Stimulated activated CD4-positive, alpha-beta T cell treated with anti-CD3 and anti-CD28 coated beads, Interleukin-15, amount 100 ng/mL, for 24 hours (primary cell): Measurements from ENCODE around the gene ACYP2.
"Not testable (repeated sequence)": the region's sequence is repeated elsewhere in the genome, so short reads cannot be mapped to it uniquely, and the experiment has no call there.

Source experiments
- DNase-seq: peaks from one replicate; pipeline ENCODE4 v3.0.0-alpha.2; 2020

The ACYP2 gene

GRCh38 chr2:54115284-54116137 is at the start of gene ACYP2:
Gene ACYP2 (plus strand): TSS chr2:54115615.
- peak; percentile 95 for DNase-seq

GRCh38 chr2:54065891-54066290 is 49.5 kb upstream of the ACYP2 start:
- DNase-seq: no peak

- no peak for DNase-seq
Measured at GRCh38 chr2:54067851-54068375, 47.5 kb upstream of the ACYP2 start.

- not testable (repeated sequence) for DNase-seq
Measured at GRCh38 chr2:54072483-54072882, 42.9 kb upstream of the ACYP2 start.

- peak; percentile 12 for DNase-seq
Measured at GRCh38 chr2:54073796-54074195, 41.6 kb upstream of the ACYP2 start.

- DNase-seq: no peak
Measured at GRCh38 chr2:54074606-54075341, 40.6 kb upstream of the ACYP2 start.

- DNase-seq: no peak
Measured at GRCh38 chr2:54076586-54076985, 38.8 kb upstream of the ACYP2 start.

GRCh38 chr2:54077088-54077900 is 38.1 kb upstream of the ACYP2 start:
- no peak for DNase-seq

GRCh38 chr2:54079331-54079730 is 36.1 kb upstream of the ACYP2 start:
- DNase-seq: no peak

- DNase-seq: peak; percentile 56
Measured at GRCh38 chr2:54081574-54081973, 33.8 kb upstream of the ACYP2 start.

- no peak for DNase-seq
Measured at GRCh38 chr2:54083021-54083420, 32.4 kb upstream of the ACYP2 start.

GRCh38 chr2:54083445-54083844 is 32.0 kb upstream of the ACYP2 start:
- DNase-seq: no peak

- DNase-seq: no peak
Measured at GRCh38 chr2:54084600-54084999, 30.8 kb upstream of the ACYP2 start.

- no peak for DNase-seq
Measured at GRCh38 chr2:54085069-54085468, 30.3 kb upstream of the ACYP2 start.

- DNase-seq: no peak
Measured at GRCh38 chr2:54086157-54086556, 29.3 kb upstream of the ACYP2 start.

- DNase-seq: no peak
Measured at GRCh38 chr2:54088191-54088634, 27.2 kb upstream of the ACYP2 start.

- no peak for DNase-seq
Measured at GRCh38 chr2:54088719-54089118, 26.7 kb upstream of the ACYP2 start.

GRCh38 chr2:54090521-54091117 is 24.8 kb upstream of the ACYP2 start:
- DNase-seq: no peak

GRCh38 chr2:54092940-54093339 is 22.5 kb upstream of the ACYP2 start:
- DNase-seq: no peak

GRCh38 chr2:54095406-54095805 is 20.0 kb upstream of the ACYP2 start:
- not testable (repeated sequence) for DNase-seq

GRCh38 chr2:54096141-54096540 is 19.3 kb upstream of the ACYP2 start:
- not testable (repeated sequence) for DNase-seq

GRCh38 chr2:54097124-54097523 is 18.3 kb upstream of the ACYP2 start:
- no peak for DNase-seq

- DNase-seq: no peak
Measured at GRCh38 chr2:54099370-54099769, 16.0 kb upstream of the ACYP2 start.
